HG02870 (cell line): ENCODE measurements around the gene ATF7.
A peak's percentile ranks its signal among the peaks of the same experiment; 100 is the strongest.

Experiments
- ATAC-seq: cut with Tn5 transposase; IDR thresholded peaks from one replicate; pipeline ENCODE4 v1.9.1; 2021; ENCODE audit warnings: mild to moderate bottlenecking, moderate library complexity; ENCODE audit not compliant: unreplicated experiment

ATF7 gene

DNA sequence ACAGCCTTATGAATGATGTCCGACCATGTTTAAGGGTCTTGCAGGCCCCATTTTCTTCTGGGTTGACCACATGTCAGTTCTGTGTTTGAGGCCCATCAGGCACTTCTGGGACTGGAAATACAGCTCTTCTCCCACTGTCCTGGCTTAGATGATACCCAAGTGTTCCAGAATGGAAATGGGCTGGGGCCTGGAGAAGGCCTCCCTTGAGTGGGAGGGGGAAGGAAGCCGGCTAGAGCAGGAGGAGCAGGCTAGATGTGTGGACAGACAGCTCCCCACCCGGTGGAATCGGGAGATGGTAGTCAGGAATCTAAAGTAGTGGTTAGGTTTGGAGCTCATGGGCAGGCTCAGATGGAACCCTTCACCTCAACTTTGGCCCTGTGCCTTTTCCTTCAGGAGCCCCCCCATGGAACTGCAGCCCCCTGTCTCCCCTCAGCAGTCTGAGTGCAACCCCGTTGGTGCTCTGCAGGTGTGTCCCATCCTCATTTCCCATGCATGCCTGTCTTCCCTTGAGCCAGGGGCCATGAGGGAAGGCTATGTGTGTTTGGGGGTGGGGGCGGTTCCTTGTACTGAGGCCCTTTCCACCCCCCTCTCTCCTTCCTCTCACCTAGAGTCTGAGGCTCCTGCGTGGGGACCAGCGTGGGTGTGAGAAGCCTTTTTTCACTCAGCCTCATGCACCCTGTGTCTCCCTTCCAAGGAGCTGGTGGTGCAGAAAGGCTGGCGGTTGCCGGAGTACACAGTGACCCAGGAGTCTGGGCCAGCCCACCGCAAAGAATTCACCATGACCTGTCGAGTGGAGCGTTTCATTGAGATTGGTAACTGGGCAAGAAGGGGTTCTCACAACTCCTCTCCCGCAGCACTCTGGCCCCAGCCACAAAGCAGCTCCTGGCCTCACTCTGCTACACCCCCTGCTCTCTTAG, 121.9 kb downstream of the ATF7 start:
- ATAC-seq = no peak

DNA sequence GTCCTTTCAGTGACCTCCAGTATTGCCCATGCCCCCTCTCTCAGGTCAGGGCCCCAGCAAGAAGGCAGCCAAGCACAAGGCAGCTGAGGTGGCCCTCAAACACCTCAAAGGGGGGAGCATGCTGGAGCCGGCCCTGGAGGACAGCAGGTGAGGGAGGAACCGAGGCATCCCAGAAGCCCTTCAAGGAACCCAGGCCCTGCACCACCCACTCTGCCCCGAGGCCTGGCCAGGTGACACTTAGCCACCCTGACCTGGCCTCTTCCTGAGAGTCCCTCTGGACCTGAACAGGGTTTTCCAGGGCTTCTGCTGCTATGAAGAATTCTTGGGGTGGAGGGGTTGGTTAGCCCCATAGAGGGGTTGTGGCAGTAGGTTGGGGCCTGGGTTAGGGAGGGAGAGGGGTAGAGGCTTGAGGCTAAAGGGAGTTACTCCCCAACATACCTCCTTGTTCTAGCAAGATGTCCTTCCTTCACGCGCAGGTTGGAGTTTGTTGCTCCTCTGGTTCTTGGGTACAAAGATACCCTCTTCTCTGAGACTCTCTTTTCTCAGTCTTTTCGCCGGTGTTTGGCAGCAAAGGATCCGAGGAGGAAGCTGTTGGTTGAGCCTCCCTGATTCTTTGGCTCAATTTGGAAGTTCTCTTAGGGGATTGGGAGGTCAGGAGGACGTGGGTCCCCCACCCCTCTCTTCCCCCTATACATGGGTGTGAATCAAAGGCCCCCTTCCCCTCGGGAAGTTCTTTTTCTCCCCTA, 123.0 kb downstream of the ATF7 start:
- ATAC-seq = no peak

DNA sequence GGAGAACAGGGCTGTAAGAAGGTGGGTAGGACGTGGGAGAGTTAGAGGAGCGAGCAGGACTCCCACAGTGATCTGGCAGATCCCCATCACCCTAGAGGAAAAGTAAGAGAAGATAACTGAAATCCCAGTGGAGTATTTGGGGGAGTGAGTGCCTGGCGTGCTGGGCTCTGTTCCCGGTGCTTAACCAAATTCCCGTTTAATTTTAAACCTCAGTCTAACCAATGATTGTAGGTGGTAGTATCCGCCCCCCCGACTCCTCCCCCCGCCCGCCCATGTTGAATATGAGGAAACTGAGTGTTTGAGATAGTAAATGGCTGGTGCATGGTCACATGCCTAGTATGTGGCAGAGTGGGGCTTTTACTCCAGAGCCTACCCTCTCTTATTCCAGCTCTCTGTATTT, 123.9 kb downstream of the ATF7 start:
- no peak for ATAC-seq

DNA sequence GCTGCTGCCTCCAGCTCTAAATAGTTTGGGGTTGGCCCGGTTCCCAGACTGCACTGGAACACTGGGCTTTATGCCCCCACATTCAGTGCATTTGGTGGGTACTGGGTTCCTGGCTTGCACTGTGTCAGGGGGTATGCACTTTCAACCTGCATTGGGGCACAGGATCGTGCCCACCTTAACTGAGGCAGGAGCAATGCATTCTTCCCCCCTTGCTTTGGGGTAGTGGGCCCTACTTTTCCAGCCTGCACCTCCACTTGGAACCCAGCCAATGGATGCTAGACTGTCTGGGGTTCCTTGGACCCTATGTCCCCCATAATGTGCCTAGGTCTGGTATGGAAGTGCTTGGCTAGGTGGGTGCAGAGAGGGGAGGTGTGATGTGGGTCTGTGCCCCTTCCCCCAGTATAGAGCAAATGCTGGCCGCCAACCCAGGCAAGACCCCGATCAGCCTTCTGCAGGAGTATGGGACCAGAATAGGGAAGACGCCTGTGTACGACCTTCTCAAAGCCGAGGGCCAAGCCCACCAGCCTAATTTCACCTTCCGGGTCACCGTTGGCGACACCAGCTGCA, 124.5 kb downstream of the ATF7 start:
- ATAC-seq = no peak

DNA sequence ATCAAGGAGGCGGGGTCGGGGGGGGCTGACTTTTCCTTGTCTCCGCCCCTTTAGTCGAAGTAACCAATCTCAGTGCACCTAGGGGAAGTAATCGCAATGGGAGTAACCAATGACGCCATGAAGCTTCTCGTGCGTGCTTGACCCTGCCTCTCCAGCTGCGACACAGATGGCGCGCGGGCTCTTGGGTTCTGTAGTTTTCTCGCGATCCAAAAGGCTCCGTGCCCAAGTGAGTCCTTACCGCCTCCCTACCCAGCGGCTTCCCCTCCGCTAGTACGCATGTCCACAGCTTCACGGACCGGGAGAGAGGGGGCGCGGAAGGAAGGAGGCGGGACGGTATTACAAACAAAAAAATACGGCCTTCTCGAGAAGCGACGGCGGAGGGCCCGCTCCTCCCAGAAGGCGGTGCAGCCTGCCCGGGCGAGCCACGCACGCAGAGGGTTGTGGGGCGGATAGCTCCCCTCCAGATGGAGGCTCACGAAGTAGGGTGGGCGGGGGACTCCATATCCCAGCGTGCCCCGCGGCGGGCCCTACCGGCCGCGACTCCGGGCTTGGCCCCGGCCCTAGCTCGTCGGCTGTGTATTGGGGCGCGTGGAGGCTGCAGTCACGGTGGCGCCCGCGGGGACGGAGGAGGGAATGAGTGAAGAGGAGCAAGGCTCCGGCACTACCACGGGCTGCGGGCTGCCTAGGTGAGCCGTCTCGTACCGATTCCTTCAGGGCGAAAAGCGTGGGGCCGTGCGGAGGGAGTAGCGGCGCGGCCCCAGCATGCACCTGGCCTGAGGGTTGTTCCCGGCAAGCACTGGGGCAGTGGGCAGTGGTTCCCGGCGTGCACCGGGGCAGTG, 125.2 kb downstream of the ATF7 start, which contains the start of gene TARBP2:
TSS of gene TARBP2 (plus strand) at position 508 of the 839 bp plus-strand sequence. CDS start at position 634, 126 bp downstream.
- peak; percentile 82 for ATAC-seq

DNA sequence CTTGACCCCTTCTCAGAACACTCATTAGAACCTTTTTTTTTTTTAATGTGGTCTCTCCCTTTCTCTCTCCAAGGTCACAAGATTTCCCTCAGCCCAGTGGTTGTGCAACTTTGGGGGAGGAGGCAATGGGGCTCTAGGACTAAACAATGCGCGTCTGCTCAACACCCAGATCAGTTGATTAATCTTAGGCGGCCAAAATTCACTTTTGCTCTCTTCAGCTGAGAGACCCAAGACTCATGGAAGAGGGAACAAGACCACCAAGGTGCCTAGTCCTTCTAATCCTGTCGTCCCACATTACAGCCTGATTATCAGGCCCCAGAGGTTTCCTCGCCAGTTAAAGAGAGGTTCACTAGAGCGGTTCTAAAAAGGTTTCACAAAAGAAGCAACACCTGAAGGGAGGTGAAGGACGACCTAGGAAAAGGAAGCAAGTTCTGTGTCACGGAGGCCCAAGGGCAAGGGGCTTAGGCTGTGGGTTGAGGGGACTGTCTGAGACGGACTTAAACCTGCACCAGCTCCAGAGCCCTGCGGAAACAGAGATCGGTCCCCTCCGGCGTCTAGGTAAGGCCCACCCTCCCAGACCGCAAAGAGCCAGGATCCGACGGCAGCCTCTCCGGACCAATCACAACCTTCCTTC, 125.9 kb downstream of the ATF7 start:
- ATAC-seq = no peak

DNA sequence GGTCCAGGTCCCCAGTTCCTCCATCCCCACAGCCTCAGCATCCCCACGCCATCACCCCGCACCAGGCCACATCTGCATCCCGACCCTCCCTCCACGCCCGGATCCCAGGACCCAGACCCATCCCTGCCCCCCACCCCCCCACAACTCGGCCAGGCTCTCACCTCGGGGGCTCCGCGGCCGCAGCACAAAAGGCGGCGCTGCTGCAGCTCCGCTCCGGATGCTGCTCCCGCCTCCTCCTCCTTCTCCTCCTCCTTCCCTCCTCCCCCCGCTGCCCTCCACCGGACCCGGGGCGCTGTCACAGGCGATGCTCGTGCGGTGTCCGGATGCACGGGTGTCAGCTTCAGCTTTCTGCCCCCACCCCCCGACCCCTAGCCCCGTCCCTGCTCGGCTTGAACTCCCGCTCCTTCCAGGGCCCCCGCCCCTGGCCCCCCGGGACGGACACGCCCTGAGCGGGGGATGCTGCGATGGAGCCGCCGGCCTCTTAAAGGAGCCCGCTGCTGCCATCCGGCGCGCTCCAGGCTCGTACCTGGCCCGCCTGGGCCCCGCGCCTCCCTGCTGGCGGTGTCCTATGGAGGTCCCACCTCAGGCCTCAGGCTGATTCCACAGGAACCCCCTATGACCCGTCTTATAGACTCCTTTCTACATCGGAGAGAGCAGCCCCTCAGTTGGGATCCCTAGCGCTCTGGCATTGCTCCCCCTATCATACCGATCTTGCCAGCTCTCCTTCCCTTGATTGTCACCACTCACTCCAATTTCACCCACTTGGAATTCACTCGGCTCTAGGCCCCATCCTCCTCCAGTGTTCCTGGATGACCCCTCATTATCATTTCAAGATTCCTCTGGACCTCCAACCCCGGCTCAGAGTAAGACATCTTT, 126.7 kb downstream of the ATF7 start, which contains the start of gene MAP3K12:
TSS of gene MAP3K12 (minus strand) at position 193 of the 876 bp plus-strand sequence. CDS start 12,067 bp downstream, outside the sequence.
- ATAC-seq = no peak

DNA sequence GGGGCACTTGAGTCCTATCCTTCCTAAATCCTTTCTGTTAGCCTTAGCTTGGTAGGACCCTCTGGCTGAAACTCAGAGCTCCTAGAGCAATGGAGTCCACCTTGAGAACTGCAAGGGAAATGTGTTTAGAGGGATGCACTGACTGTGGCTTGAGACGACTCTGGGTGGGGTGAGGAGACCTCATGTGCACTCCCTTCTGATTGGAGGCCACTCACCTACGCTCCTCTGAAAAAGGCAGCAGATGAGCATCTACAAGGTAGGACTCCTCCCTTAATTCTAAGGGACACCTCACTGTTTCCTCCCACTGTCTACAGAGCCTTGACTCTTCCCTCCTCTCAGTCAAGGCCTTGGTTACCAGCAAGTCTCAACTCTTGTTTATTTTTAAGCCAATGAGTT, 127.9 kb downstream of the ATF7 start:
- no peak for ATAC-seq

DNA sequence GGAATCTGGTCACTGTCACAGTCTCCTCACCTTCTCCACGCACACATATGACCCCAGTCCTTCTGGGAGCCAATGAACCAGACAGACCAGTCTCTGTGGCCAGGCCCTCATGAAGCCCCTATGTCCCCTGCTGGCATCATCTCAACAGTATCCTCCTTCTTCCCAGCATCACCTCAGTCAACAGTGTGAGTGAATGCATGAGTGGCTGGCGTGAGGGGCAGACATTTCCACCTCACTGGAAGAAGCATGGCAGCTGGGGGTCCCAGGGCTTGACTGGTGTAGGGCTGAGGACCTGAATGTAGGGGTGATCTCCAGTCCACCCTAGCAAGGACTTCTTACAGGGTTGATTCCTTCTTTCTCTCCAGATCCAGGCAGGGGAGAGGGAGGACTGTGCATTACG, 128.7 kb downstream of the ATF7 start:
- no peak for ATAC-seq

DNA sequence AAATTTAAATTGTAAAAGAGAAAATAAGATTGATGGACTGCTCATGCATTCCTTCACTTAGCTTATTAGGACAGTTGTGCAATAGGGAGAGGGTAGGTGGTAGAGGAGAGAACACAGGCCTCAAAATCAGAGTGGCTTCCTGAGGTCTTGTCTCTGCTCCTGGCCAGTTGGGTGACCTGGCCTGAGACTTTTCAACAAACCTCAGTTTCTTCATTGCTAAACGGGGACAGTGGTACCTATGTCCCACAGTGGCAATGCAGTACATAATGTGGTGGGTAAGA, 129.5 kb downstream of the ATF7 start:
- no peak for ATAC-seq

DNA sequence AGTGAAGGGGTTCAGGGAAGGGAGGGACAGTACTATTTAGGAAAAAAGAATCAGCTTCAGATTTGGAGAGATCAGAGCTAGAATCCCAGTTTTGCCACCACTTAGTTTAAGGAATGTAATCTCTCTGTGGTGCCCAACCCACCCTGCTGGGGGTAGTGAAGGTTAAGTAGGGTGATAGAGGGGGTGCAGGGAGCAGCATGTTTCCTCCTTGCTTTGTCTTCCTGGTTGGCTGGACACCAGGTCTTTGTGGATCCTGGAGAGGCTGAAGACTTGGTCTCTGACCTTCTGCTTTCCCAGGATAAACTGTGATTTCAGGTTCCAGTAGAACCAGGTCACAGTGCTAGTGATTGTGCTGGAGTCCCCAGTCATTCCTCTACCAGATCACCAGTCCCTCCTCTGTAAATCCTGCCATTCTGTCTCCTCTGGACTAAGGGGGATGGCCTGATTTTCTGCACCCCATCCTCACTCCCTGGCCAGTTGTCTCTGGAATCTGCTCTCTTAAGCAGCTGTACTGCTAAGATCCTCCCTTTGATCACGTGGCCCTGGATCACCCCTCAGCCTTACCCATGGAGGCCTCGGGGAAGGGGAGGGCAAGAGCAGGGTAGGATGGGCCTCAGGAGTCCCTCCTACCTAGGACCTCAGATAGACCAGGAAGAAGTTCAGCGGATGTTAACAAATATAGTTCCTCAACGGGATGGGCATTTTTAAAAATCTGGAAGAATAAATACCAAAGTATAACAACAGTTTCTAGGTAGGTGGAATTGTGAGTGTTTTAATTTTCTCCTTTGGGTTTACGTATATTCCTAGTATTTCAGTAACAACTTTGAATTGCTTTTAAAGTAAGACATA, 130.1 kb downstream of the ATF7 start:
- ATAC-seq = no peak

DNA sequence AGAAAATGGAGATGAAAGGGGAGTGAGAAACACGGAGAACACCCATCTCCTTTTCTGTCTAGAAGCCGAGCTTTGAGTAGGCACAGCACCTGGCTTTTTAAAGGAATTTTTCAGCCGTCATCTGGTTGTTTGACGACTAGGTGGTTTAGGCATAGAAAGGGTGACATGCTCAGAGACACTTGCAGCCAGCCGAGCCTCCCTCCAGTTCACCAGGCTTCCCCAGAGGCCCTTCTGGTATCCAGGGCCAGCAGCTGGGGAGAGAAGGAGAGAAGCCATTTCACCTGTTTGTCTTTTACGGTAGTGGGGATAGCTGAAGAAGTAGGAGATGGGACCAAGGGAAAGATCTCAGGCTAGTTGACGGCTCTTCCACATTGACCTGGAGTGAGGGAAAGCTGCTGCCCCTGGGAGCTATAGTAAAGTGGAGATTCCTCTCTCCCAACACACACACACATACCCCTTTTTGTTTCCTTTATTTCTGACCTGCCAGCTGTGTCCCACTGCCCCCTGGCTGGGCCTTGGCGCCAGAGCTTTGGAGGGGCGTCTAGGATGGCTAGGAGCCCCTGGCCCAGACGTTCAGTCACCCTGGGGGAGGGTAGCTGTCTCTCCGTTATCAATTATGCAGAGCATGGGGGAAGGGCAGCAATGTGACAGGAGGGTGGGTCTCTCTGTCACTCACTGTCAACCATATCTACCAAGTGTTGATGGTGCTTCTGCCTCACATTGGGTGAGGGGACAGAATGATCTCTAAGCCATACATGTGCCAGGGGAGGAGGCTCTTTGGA, 132.4 kb downstream of the ATF7 start:
- no peak for ATAC-seq

DNA sequence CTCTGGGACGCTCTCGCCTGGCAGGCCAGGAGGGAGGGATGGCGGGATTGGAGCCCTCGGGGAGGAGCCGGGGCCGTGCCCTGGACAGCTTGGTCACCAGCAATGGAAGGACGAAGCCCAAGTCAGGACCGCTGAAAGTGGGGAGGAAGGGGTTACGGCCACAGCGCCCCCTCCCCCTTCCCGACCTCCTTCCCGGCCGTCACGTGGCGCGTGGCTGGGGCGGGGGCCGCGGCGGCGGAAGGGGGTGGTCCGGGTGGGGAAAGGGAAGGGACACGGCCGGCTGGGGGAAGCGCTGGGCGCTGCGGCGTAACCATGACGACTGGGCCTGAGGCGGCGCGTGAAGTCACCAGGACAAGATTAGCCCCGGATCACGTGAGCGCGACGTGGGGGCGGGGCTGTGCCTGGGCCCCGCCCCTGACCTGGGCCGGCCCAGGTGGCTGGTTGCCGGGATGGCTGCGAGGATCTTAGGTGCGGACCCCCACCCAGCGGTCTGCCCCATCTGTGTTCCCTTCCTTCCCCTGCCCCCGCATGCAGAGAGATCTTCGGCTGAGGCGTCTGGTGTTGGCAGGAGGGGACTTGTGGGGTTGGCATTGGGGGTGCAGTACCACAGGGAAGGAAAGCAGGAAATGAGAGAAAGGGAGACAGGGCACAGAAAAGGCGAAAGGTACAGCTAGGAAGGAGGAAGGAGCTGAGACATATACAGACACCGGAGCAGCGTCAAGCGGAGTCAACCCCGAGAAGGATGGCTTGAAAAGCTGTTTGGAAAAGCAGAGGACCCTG, 133.2 kb downstream of the ATF7 start:
- peak; percentile 95 for ATAC-seq

DNA sequence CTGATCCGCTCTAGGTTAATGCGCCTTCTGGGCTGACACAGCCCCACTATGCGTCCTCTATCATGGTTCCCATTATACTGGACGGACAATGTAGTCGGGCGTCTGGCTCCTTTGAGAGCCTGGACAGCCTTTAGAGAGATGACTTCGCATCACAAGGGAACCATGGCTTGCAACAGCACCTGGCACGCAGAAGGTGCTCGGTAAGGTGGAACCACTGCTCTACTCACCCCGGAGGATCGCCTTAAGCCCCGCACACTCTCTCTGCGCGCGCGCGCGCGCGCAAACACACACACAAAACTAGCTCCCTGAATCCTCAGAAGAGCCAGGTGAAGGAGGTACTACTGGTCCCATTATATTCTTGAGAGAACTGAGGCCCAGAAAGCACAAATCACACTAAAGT, 134.0 kb downstream of the ATF7 start:
- ATAC-seq = no peak

DNA sequence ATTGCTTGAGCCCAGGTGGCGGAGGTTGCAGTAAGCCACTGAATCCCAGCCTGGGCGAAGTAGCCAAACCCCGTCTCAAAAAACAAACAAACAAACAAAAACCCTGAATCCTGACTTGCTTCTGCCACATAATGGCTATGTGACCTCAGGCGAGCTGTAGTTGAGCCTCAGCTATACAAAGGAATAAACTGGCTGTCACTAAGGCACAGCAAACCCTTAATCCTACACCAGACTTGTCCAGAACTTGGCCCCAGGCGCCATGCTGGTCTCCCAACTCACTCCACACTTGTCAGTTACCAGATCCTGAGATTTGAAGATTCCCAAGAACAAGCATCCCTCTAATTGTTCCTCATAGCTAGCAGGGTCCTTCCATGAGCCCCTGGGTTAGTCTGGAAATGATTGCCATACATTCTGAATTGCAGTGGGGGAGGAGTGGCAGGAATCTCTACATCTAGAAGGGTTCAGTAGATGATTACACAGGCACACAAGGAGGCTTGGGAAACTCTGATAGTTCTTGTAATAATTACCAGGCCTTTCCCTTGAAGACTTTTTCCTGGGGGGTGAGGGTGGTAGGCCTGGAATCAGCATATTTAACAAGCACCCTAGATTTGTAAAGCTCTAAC, 136.8 kb downstream of the ATF7 start:
- ATAC-seq = no peak

DNA sequence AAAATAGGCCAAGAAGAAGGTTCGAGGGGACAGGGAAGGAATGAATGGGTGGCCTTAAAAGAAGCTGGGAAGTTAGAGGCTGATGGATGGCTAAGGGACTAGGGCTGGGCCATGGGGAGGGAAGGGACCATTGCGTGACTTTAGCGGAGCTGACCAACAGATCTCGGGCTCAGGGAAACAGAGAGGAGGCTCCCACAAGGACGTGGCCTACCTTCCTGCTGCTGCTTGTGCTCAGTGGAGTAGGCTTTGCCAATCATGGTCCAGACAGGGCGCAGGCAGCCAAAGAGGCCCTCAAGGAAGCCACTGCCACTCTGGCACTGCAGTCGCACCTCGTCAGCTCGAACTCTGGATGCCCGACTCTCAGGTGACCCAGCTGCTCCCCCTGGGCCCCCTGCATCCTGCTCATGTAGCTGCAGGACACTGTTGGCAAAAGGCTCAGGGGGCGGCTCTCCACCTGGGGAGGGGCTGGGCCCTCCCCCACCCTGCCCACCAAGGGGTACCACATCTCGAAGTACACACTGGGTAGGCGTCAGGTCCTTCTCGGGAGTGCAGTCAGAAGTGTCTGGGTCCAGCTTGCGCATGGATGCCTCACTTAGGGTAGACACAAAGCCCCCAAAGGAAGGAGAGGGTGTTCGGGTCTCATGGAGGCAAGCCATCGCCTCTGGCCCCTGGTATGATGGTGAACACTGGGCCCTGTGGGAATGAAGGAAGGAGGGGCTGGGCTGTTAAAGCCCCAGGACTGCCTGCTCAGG, 139.3 kb downstream of the ATF7 start:
- ATAC-seq = no peak
